Raji (cell line): ENCODE measurements around the gene FAM193A.

ENCODE experiments used
- POLR2A ChIP-seq: IDR thresholded peaks from 2 replicates; pipeline ENCODE4 v1.6.1; 2011; ENCODE audit warnings: low read depth, low read length, control low read depth; ENCODE audit not compliant: insufficient read depth

Gene FAM193A

GRCh38 chr4:2558301-2558700, 21.9 kb downstream of the FAM193A start:
- no peak for TF ChIP-seq POLR2A

GRCh38 chr4:2560167-2560566, 23.7 kb downstream of the FAM193A start:
- no peak for TF ChIP-seq POLR2A

DNA sequence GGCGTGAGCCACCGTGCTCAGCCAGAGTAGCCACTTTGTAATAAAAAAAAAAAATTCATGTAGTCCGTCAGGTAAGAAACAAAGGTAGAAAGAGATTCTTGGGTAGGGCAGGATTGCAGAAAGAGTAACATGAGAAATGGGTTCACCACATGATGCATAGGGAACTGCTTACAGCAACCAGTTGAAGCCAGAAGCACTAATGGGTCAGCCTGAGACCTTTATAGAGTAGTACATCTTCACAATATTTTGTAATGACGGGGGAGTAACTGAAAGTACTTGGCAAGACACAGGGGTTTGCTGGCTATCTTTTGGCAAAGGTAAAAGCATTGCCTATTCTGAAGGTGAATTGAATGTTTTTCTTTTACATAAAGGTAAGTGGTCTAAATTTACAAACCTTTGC, 29.1 kb downstream of the FAM193A start:
- TF ChIP-seq POLR2A, result no peak

DNA sequence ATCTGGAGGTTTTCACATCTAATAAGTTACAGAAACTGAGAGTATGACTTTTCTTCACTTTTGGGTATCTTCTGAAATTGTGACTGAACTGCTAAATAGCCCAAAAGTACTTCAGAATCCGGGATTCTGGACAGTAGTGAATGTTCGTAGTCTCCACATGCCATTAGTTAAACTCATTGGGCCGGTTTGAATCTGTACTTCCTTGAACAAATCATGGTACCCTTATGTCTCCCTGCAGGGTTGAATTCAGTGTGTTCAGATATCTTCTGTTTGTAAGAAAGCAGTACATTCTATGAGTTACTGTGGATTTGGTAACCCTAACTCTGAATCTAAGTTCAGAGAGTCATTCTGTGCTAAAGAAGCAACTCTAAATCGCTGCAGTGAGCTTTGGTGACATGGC, 33.6 kb downstream of the FAM193A start:
- no peak for TF ChIP-seq POLR2A

GRCh38 chr4:2570551-2571222, 34.2 kb downstream of the FAM193A start:
- TF ChIP-seq POLR2A, result no peak

DNA sequence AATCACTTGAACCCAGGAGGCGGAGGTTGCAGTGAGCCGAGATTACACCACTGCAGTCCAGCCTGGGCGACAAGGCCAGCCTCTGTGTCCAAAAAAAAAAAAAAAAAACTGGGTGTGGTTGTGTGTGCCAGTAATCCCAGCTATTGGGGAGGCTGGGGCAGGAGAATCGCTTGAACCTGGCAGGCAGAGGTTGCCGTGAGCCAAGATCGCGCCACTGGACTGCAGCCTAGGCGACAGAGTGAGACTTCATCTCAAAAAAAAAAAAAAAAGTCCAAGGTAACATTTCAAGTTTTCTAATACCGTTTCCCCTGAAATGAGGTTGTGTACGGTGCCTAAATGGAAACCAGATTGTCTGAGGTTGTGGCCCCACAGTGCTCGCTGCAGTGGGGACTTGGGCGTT, 35.6 kb downstream of the FAM193A start:
- no peak for TF ChIP-seq POLR2A

DNA sequence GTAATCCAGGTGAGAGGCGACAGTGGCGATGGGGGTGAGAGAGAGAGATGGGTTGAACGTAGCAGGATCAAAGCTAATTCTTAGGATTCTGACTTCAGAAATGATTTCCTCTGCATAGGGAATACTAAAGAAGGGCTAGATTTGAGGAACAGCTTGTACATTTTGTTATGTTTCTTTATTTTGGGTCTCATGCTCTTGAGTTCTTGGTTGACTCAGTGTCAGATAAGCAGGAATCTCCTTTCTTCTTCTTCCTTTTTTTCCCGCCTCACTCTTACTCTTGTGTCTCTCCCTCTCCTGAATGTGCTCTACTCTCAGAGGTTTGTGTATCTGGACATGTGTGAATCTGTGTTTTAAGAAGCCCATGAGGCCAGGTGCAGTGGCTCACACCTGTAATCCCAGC, 36.4 kb downstream of the FAM193A start:
- no peak for TF ChIP-seq POLR2A

- no peak for TF ChIP-seq POLR2A
Measured at GRCh38 chr4:2574009-2574408, 37.6 kb downstream of the FAM193A start.

GRCh38 chr4:2574863-2575262, 38.4 kb downstream of the FAM193A start:
- no peak for TF ChIP-seq POLR2A

DNA sequence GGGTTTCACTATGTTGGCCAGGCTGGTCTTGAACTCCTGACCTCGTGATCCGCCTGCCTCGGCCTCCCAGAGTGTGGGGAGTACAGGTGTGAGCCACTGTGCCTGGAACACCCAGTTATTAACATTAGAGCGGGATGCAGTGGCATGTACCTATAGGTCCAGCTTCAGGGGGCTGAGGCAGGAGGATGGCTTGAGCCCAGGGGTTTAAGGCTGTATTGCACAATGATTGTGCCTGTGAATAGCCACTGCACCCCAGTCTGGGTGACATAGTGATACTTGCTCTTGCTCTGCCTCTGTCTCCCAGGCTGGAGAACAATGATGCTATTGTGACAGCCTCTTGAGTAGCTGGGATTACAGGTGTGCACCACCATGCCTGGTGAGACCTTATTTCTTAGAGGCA, 39.8 kb downstream of the FAM193A start:
- TF ChIP-seq POLR2A, result no peak

- no peak for TF ChIP-seq POLR2A
Measured at GRCh38 chr4:2578106-2578505, 41.7 kb downstream of the FAM193A start.

- TF ChIP-seq POLR2A, result no peak
Measured at GRCh38 chr4:2579910-2580309, 43.5 kb downstream of the FAM193A start.

DNA sequence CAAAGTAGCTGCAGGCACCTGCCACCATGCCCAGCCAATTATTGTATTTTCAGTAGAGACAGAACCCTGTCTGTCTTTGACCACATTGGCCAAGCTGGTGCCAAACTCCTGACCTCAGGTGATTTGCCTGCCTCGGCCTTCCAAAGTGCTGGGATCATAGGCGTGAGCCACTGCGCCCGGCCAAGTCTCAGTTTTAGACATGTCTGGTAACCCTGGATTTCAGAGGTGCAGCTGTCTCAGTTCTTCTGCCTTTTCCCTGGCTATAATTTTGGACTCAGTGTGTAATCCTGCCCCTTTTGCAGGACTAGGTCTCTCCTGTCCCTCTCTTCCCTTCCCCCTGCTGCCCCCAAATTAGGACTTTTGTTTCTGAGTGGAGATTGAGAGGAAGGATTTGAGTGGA, 46.6 kb downstream of the FAM193A start:
- TF ChIP-seq POLR2A, result no peak

- TF ChIP-seq POLR2A, result no peak
Measured at GRCh38 chr4:2583517-2583916, 47.1 kb downstream of the FAM193A start.

GRCh38 chr4:2586502-2586901, 50.1 kb downstream of the FAM193A start:
- no peak for TF ChIP-seq POLR2A

- TF ChIP-seq POLR2A, result no peak
Measured at GRCh38 chr4:2587213-2587823, 50.9 kb downstream of the FAM193A start.

DNA sequence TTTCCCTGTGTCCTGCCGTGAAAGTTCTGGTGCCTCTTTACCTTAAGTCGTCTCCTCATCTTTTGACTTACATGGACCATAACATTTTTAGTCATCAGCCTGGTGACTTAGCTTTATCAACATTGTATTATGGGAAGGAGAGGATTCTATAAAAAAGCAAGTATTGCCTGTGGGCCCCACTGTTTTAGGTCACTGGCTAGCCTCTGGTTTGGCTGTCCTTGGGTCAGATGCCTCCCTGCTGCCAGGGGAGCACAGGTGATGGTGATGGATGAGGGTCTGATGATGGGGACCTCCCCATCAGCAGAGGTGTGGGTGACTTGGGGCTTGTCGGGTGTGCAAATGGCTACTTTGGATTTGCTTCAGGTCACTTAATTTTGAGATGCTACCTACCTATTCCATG, 51.8 kb downstream of the FAM193A start:
- TF ChIP-seq POLR2A, result no peak
